Liver (tissue), 9 donors: ENCODE measurements around the gene CDK19. TPM values are rescaled to one million over a fixed set of nuclear protein-coding genes. Genes with fewer than 3 reads are reported as not detected.

Experiments used
- DNase-seq: peaks from one replicate; pipeline ENCODE4 v3.0.0-alpha.2; 2017; ENCODE audit warnings: low spot score
- H3K27ac ChIP-seq, 2 donors: one replicate each; pipeline ENCODE4 v1.7.0; 2013; ENCODE audit warnings: inconsistent platforms in 2 of 2, low read length in 2 of 2, control low read depth in 1 of 2, low read depth in 1 of 2, mild to moderate bottlenecking in 1 of 2
- H3K27me3 ChIP-seq, 4 donors: one replicate each; pipeline versions ENCODE4 v1.6.1 to v1.7.0; 2013; ENCODE audit warnings: low read length in 3 of 4, inconsistent platforms in 1 of 4, mild to moderate bottlenecking in 1 of 4, moderate library complexity in 1 of 4; ENCODE audit not compliant: control insufficient read depth in 4 of 4, insufficient read depth in 4 of 4
- H3K36me3 ChIP-seq, 4 donors: one replicate each; pipeline versions ENCODE4 v1.6.1 to v1.7.0; 2013; ENCODE audit warnings: low read length in 3 of 4, mild to moderate bottlenecking in 3 of 4, low read depth in 1 of 4, moderate library complexity in 1 of 4; ENCODE audit not compliant: control insufficient read depth in 4 of 4, insufficient read depth in 3 of 4
- H3K4me1 ChIP-seq, 4 donors: one replicate each; pipeline versions ENCODE4 v1.6.1 to v1.7.0; 2013; ENCODE audit warnings: low read length in 3 of 4, mild to moderate bottlenecking in 3 of 4, moderate library complexity in 1 of 4; ENCODE audit not compliant: control insufficient read depth in 4 of 4, insufficient read depth in 4 of 4
- H3K4me3 ChIP-seq, 3 donors: one replicate each; pipeline versions ENCODE4 v1.6.1 to v1.7.0; 2013; ENCODE audit warnings: low read length in 3 of 3, control low read depth in 1 of 3, low read depth in 1 of 3, mild to moderate bottlenecking in 1 of 3
- H3K9ac ChIP-seq, 2 donors: one replicate each; pipeline ENCODE4 v1.7.0; 2013; ENCODE audit warnings: low read length in 2 of 2, mild to moderate bottlenecking in 2 of 2, moderate library complexity in 2 of 2, control low read depth in 1 of 2, low read depth in 1 of 2
- H3K9me3 ChIP-seq, 4 donors: one replicate each; pipeline versions ENCODE4 v1.6.1 to v1.7.0; 2013; ENCODE audit warnings: low read length in 3 of 4; ENCODE audit not compliant: control insufficient read depth in 4 of 4
- EGR1 ChIP-seq, 2 donors: IDR thresholded peaks; 2 replicates each; pipeline ENCODE4 v1.6.1; 2016 to 2018; ENCODE audit warnings: antibody characterized with exemption in 2 of 2, low read depth in 2 of 2
- FOXA1 ChIP-seq: IDR thresholded peaks from 2 replicates; pipeline ENCODE4 v1.6.1; 2016; ENCODE audit warnings: antibody characterized with exemption
- FOXA2 ChIP-seq: IDR thresholded peaks from 2 replicates; pipeline ENCODE4 v1.6.1; 2016; ENCODE audit warnings: antibody characterized with exemption
- GABPA ChIP-seq, 2 donors: IDR thresholded peaks in 1 of 2; conservative IDR thresholded peaks in 1 of 2; 2 replicates each; pipeline ENCODE4 v1.6.1; 2016; ENCODE audit warnings: antibody characterized with exemption in 2 of 2, mild to moderate bottlenecking in 1 of 2, moderate library complexity in 1 of 2
- HNF4A ChIP-seq, 2 donors: conservative IDR thresholded peaks; 2 replicates each; pipeline ENCODE4 v1.6.1; 2016; ENCODE audit warnings: antibody characterized with exemption in 2 of 2, mild to moderate bottlenecking in 2 of 2
- HNF4G ChIP-seq: IDR thresholded peaks from 2 replicates; pipeline ENCODE4 v1.6.1; 2016; ENCODE audit warnings: antibody characterized with exemption
- NR2F2 ChIP-seq: IDR thresholded peaks from 2 replicates; pipeline ENCODE4 v1.6.1; 2016; ENCODE audit warnings: antibody characterized with exemption
- SP1 ChIP-seq: IDR thresholded peaks from 2 replicates; pipeline ENCODE4 v1.6.1; 2018; ENCODE audit warnings: antibody characterized with exemption, mild to moderate bottlenecking
- TAF1 ChIP-seq: conservative IDR thresholded peaks from 2 replicates; pipeline ENCODE4 v1.6.1; 2016; ENCODE audit warnings: antibody characterized with exemption, mild to moderate bottlenecking
- YY1 ChIP-seq: IDR thresholded peaks from 2 replicates; pipeline ENCODE4 v1.6.1; 2016; ENCODE audit warnings: antibody characterized with exemption, mild to moderate bottlenecking
- WGBS: extraction: QIAGEN DNeasy Blood & Tissue Kit; methylation state at CpG from one replicate; pipeline ENCODE4 v1.1.7; 2013; 5-methylcytosine and 5-hydroxymethylcytosine counted together
- polyA plus RNA-seq, 2 donors: library from polyadenylated mRNA; stranded (reverse) in 1 of 2; unstranded in 1 of 2; fragments of 200-250 nt in 1 of 2; fragments of >200 nt in 1 of 2; fragmentation: Nextera tagmentation in 1 of 2; extraction: Ambion mirVana in 1 of 2; gene quantifications; one replicate each; pipeline versions ENCODE4 v1.2.1 to v1.2.3, GENCODE V29; 2013 to 2015
- total RNA-seq, 2 donors: library from RNA; depleted of rRNA; stranded (reverse); fragments of >200 nt; gene quantifications; one replicate each; pipeline ENCODE4 v1.2.3, GENCODE V29; 2014
- TF ChIP-seq, protein P1 (sequence below): IDR thresholded peaks from 2 replicates; pipeline ENCODE4 v1.6.1; 2016; ENCODE audit warnings: antibody characterized with exemption
- TF ChIP-seq, protein P2 (sequence below): fragments of 150-350 bp; IDR thresholded peaks from 2 replicates; pipeline ENCODE4 v1.5.1; 2017; ENCODE audit warnings: improper control_type of control experiment, low read depth, low read length; ENCODE audit not compliant: missing input control
- TF ChIP-seq, protein P3 (sequence below): IDR thresholded peaks from 2 replicates; pipeline ENCODE4 v1.6.1; 2016; ENCODE audit warnings: antibody characterized with exemption
- TF ChIP-seq, protein P4 (sequence below): IDR thresholded peaks from 2 replicates; pipeline ENCODE4 v1.6.1; 2016; ENCODE audit warnings: antibody characterized with exemption, mild to moderate bottlenecking
- TF ChIP-seq, protein P5 (sequence below): IDR thresholded peaks from 2 replicates; pipeline ENCODE4 v1.6.1; 2016; ENCODE audit warnings: antibody characterized with exemption
- donor health status: healthy.
- donor health status: healthy.
- donor health status: healthy.
- donor health status: healthy.
- donor health status: healthy.

Gene CDK19
- total and polyA plus RNA-seq, 4 donors, result 1.8 to 7.6 (median 3.9) TPM

DNA sequence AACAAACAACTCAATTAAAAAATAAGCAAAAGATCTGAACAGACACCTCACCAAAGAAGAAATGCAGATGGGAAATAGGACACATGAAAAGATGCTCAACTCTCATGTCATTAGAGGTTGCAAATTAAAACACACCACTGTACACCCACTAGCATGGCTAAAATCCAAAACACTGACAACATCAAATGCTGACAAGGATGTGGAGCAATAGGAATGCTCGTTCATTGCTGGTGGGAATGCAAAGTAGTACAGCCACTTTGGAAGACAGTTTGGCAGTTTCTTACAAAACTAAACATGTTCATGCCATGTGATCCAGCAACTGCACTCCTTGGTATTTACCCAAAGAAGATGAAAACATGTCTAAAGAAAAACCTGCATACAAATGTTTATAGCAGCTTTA lies 47.2 kb downstream of the CDK19 start:
- TF ChIP-seq TAF1 (no peak), FOXA1 (no peak), SP1 (no peak), GABPA (IDR thresholded peaks at IDR 0.05 in 1 of 2, conservative IDR thresholded peaks at IDR 0.05 in 1 of 2) (no peak), NR2F2 (no peak), HNF4A (conservative IDR thresholded peaks at IDR 0.05) (no peak), FOXA2 (no peak)
- TF ChIP-seq, protein P1, sequence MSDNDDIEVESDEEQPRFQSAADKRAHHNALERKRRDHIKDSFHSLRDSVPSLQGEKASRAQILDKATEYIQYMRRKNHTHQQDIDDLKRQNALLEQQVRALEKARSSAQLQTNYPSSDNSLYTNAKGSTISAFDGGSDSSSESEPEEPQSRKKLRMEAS, result no peak
- TF ChIP-seq, protein P2, sequence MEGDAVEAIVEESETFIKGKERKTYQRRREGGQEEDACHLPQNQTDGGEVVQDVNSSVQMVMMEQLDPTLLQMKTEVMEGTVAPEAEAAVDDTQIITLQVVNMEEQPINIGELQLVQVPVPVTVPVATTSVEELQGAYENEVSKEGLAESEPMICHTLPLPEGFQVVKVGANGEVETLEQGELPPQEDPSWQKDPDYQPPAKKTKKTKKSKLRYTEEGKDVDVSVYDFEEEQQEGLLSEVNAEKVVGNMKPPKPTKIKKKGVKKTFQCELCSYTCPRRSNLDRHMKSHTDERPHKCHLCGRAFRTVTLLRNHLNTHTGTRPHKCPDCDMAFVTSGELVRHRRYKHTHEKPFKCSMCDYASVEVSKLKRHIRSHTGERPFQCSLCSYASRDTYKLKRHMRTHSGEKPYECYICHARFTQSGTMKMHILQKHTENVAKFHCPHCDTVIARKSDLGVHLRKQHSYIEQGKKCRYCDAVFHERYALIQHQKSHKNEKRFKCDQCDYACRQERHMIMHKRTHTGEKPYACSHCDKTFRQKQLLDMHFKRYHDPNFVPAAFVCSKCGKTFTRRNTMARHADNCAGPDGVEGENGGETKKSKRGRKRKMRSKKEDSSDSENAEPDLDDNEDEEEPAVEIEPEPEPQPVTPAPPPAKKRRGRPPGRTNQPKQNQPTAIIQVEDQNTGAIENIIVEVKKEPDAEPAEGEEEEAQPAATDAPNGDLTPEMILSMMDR, result no peak
- TF ChIP-seq, protein P3, sequence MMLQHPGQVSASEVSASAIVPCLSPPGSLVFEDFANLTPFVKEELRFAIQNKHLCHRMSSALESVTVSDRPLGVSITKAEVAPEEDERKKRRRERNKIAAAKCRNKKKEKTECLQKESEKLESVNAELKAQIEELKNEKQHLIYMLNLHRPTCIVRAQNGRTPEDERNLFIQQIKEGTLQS, result no peak
- TF ChIP-seq, protein P4, sequence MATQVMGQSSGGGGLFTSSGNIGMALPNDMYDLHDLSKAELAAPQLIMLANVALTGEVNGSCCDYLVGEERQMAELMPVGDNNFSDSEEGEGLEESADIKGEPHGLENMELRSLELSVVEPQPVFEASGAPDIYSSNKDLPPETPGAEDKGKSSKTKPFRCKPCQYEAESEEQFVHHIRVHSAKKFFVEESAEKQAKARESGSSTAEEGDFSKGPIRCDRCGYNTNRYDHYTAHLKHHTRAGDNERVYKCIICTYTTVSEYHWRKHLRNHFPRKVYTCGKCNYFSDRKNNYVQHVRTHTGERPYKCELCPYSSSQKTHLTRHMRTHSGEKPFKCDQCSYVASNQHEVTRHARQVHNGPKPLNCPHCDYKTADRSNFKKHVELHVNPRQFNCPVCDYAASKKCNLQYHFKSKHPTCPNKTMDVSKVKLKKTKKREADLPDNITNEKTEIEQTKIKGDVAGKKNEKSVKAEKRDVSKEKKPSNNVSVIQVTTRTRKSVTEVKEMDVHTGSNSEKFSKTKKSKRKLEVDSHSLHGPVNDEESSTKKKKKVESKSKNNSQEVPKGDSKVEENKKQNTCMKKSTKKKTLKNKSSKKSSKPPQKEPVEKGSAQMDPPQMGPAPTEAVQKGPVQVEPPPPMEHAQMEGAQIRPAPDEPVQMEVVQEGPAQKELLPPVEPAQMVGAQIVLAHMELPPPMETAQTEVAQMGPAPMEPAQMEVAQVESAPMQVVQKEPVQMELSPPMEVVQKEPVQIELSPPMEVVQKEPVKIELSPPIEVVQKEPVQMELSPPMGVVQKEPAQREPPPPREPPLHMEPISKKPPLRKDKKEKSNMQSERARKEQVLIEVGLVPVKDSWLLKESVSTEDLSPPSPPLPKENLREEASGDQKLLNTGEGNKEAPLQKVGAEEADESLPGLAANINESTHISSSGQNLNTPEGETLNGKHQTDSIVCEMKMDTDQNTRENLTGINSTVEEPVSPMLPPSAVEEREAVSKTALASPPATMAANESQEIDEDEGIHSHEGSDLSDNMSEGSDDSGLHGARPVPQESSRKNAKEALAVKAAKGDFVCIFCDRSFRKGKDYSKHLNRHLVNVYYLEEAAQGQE, result no peak
- TF ChIP-seq, protein P5, sequence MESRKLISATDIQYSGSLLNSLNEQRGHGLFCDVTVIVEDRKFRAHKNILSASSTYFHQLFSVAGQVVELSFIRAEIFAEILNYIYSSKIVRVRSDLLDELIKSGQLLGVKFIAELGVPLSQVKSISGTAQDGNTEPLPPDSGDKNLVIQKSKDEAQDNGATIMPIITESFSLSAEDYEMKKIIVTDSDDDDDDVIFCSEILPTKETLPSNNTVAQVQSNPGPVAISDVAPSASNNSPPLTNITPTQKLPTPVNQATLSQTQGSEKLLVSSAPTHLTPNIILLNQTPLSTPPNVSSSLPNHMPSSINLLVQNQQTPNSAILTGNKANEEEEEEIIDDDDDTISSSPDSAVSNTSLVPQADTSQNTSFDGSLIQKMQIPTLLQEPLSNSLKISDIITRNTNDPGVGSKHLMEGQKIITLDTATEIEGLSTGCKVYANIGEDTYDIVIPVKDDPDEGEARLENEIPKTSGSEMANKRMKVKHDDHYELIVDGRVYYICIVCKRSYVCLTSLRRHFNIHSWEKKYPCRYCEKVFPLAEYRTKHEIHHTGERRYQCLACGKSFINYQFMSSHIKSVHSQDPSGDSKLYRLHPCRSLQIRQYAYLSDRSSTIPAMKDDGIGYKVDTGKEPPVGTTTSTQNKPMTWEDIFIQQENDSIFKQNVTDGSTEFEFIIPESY, result no peak
- H3K36me3 ChIP-seq, result no peaks in the 10 kb centered on the region
- WGBS, result 95% methylated on average over 1 of the region's 1 CpG

DNA sequence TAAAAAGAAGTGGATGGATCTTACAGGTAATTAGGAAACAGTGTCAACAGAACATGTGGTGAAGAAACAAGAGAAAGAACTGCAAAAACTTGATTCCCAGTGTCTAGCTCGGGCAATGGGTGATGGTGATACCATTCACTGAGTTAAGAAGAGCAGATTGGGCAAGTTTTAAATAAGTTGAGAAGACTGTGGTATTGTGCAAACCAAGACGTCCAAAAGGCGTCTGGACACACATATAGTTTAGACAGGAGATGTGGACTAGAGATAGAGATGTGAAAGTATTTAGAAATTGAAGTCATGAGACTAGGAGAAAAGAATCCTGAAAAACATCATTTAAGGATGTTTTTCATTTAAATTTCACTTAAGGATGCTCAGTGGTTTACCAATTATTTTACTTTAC lies 53.9 kb downstream of the CDK19 start:
- H3K9ac ChIP-seq, result no peak overlapping the region
- no peaks in the 10 kb centered on the region for H3K9me3 ChIP-seq
- H3K27me3 ChIP-seq, result no peaks in the 10 kb centered on the region
- WGBS, result 91% methylated on average over 3 of the region's 3 CpGs
- no peak for DNase-seq
- H3K4me1 ChIP-seq, result peaks cover 0 to 3% (median 0%) of the 10 kb centered on the region in 4 donors
- H3K36me3 ChIP-seq, result no peaks in the 10 kb centered on the region
- H3K27ac ChIP-seq, result no peak overlapping the region
- no peak for TF ChIP-seq GABPA (IDR thresholded peaks at IDR 0.05 in 1 of 2, conservative IDR thresholded peaks at IDR 0.05 in 1 of 2)
- no peak for TF ChIP-seq HNF4G
- TF ChIP-seq, protein P2, result no peak
- TF ChIP-seq TAF1, result no peak
- TF ChIP-seq YY1, result no peak
- no peak for TF ChIP-seq EGR1 (IDR thresholded peaks at IDR 0.05; ENCODE audit: low read depth in 2 of 2)
- TF ChIP-seq SP1, result no peak
- TF ChIP-seq, protein P1, result no peak
- TF ChIP-seq HNF4A (conservative IDR thresholded peaks at IDR 0.05), result no peak
- no peak overlapping the region for H3K4me3 ChIP-seq

More for the DNA sequence above, 47.2 kb downstream of the CDK19 start:
- no peaks in the 10 kb centered on the region for H3K9me3 ChIP-seq
- H3K27ac ChIP-seq, result no peak overlapping the region
- no peak overlapping the region for H3K4me3 ChIP-seq
- no peaks in the 10 kb centered on the region for H3K4me1 ChIP-seq
- no peak overlapping the region for H3K9ac ChIP-seq
- no peaks in the 10 kb centered on the region for H3K27me3 ChIP-seq
- DNase-seq, result no peak
